GM19468 (cell line): Measurements from ENCODE around the gene PHF1.

Source experiments
- ATAC-seq: cut with Tn5 transposase; IDR thresholded peaks from one replicate; pipeline ENCODE4 v1.9.1; 2021; ENCODE audit warnings: mild to moderate bottlenecking, moderate library complexity, moderate number of reproducible peaks; ENCODE audit not compliant: unreplicated experiment; ENCODE audit errors: extremely low read depth

The PHF1 gene

GRCh38 chr6:33430991-33431879, 20.4 kb downstream of the PHF1 start:
- ATAC-seq = no peak

DNA sequence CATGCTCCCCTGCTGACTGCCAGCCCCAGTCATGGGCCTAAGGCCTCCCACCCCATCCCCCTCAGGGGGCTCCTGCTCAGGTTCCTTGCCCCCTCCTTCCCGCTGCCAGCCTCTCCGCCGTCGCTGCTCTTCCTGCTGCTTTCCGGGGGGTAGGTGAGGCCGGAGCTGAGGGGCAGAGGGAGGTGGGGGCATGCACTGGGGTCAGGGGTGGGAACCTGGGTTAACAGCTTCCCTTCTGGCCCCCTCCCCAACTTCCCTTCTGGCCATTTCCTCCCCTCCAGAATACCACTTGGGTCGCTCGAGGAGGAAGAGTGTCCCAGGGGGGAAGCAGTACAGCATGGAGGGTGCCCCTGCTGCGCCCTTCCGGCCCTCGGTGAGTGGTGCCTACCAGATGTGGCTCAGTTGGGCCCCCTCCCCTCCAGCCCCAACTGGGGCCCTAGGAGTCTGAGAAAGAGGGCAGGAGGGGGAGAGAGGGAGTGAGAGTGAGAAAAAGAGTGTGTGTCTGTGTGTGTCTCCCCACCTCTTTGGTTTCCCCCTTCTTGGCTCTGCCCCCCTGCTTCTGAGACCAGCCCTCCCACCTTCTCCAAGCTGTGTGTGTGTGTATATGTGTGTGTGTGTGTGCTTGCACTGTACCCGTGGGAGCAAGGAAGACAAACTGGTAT, 21.2 kb downstream of the PHF1 start:
- no peak for ATAC-seq

GRCh38 chr6:33432546-33432945, 21.7 kb downstream of the PHF1 start:
- ATAC-seq = no peak

DNA sequence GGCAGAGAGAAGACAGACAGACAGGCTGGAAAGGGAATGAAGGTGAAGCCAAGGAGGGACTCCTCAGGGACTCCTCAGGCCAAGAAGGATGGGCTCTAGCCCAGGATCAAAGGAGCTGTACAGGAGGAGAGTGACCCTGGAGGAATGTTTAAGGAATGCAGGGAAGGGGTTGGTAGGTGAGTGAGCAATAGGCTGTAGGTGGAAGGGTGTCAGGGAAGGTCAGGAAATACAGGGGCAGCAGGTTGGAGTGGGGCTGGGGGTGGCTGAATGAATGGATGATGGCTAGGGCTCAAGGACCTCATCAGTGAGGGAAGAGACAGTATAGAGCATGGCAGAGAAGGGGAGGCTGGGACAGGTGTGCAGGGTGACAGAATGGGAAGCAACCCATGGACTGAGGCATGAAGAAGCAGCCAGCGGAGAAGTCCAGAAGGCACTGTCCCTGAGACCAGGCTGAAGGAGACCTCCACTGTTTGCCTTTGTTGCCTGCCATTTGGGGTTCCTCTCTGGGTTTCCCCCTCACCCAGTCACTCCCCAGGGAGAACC, 22.3 kb downstream of the PHF1 start:
- ATAC-seq = no peak

- ATAC-seq = no peak
These were observed 22.9 kb downstream of the PHF1 start for GRCh38 chr6:33433544-33434191.

- no peak for ATAC-seq
These were observed 24.1 kb downstream of the PHF1 start for GRCh38 chr6:33434961-33435360.

- ATAC-seq = no peak
These were observed 26.9 kb downstream of the PHF1 start for GRCh38 chr6:33437666-33438065.

- no peak for ATAC-seq
These were observed 28.3 kb downstream of the PHF1 start for GRCh38 chr6:33438978-33439594.

- no peak for ATAC-seq
These were observed 29.3 kb downstream of the PHF1 start for GRCh38 chr6:33439956-33440648.

DNA sequence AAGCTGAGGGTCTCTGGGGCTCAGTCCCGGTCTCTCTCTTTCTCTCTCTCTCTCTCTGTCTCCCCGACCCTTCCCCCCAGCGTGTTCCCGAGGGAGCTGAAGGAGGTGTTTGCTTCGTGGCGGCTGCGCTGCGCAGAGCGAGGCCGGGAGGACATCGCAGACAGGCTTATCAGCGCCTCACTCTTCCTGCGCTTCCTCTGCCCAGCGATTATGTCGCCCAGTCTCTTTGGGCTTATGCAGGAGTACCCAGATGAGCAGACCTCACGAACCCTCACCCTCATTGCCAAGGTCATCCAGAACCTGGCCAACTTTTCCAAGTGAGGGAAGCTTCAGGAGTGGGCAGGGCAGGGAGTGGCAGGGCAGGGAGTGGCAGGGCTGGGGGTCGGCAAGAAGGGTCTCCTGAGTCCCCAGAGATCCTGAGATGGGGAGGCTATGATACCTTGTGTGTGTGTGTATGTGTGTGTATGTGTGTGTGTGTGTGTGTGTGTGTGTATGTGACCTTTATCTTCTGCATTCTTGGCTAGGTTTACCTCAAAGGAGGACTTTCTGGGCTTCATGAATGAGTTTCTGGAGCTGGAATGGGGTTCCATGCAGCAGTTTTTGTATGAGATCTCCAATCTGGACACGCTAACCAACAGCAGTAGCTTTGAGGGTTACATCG, 30.0 kb downstream of the PHF1 start:
- ATAC-seq = no peak

- no peak for ATAC-seq
These were observed 30.6 kb downstream of the PHF1 start for GRCh38 chr6:33441457-33441856.

DNA sequence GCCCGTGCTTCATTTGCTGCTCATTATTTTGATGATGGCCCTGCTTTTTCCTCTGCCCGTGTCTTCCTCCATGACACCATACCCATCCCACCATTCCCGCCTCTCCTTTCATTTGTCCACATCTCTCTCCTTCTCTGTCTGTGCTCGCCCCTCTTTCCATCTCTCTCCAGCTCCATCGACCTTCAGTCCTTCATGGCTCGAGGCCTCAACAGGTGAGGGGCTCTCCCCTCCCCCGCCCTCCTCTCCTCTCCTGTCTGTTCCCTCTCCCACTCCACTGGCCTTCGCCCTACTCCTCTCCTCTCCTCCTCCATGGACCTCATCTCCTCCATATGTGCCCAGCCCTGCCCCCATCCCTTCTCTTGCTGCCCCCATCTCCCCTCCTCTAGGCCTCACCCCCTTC, 31.5 kb downstream of the PHF1 start:
- ATAC-seq = no peak

DNA sequence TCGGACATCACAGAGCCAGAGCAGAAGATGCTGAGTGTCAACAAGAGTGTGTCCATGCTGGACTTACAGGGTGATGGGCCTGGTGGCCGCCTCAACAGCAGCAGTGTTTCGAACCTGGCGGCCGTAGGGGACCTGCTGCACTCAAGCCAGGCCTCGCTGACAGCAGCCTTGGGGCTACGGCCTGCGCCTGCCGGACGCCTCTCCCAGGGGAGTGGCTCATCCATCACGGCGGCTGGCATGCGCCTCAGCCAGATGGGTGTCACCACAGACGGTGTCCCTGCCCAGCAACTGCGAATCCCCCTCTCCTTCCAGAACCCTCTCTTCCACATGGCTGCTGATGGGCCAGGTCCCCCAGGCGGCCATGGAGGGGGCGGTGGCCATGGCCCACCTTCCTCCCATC, 32.2 kb downstream of the PHF1 start:
- ATAC-seq = no peak

DNA sequence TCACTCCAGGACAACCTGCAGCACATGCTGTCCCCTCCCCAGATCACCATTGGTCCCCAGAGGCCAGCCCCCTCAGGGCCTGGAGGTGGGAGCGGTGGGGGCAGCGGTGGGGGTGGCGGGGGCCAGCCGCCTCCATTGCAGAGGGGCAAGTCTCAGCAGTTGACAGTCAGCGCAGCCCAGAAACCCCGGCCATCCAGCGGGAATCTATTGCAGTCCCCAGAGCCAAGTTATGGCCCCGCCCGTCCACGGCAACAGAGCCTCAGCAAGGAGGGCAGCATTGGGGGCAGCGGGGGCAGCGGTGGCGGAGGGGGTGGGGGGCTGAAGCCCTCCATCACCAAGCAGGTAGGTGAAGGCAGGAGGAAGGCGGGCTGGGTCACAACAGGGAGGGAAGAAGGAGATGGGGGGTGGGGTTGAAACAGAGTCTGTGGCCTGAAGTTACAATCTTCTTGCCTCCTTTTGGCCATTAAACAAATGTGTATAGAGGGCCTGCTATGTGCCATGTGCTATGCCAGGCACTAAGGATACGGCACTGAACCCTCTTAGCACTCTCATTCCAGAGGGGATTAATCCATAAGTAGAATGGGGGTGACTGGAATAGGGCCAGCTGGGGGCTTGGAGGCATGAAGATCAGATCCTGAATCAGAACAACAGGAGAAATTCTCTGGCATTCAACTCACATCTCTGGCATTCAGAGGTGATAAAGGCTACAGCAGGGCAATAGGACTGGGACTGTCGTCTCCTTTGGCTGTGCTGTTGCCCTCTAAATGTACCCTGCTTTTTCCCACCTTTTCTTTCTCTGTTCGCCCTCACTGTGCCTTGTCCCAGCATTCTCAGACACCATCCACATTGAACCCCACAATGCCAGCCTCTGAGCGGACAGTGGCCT, 33.0 kb downstream of the PHF1 start:
- no peak for ATAC-seq

GRCh38 chr6:33445119-33445603, 34.3 kb downstream of the PHF1 start:
- no peak for ATAC-seq

GRCh38 chr6:33446356-33446755, 35.5 kb downstream of the PHF1 start:
- no peak for ATAC-seq

- no peak for ATAC-seq
These were observed 39.6 kb downstream of the PHF1 start for GRCh38 chr6:33450434-33450833.

DNA sequence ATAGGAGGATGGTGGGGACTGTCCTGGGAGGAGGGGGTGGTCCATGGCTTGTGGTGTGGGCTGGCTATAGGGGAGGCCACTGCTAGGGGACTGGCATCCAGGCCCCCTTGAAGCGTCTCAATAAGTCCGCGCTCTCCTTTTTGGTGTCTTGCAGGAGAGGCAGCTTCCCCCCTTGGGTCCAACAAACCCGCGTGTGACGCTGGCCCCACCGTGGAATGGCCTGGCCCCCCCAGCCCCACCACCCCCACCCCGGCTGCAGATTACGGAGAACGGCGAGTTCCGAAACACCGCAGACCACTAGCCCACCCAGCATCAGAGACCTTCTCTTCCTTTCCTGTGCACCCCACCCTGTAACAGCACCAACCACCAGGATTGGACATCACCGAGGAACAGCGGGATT, 40.8 kb downstream of the PHF1 start:
- no peak for ATAC-seq
